ENCODE data around the gene DUOX2.
"Not testable (repeated sequence)": the region's sequence is repeated elsewhere in the genome, so short reads cannot be mapped to it uniquely, and the experiment has no call there.

Gene DUOX2

GRCh38 chr15:45097466-45097865 is 16.5 kb downstream of the DUOX2 start:
- no peak for DNase-seq

DNA sequence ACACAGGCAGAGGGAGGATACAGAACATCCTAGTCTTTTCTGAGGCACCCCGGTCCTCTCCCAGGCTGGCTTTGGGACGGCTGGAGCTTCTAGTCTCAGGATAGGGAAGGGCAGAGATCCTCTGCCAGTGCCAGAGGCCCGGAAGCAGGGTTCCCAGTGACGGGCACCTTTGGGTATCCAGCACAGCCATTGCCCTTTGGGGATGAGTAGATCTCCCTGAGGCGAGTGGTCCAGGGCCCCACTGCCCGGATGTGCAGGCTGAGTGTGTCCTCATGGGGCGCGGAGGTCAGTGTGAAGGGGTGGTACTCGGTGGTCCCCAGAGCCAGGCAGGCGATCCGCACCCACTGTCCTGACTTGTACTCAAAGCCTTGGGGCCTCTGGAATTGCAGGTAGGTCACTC is 18.3 kb downstream of the DUOX2 start:
- no peak for DNase-seq

DNA sequence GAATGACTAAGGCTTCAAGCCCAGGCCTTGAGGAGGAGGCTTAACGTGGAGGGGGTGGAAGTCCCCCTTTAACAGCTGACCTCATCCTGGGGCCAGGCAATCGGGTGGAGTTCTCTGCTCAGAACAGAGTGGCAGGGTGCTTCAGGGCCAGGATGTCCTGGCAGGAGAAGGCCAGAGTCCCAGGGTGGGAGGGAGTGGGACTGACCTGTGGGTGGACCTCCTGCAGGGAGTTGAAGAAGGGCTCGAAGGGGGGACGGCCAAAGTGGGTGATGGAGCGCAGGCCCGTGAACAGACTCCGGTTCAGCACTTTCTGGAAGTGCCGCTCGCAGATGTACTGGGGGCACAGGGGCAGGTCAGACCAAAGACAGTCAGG is 19.6 kb downstream of the DUOX2 start:
- DNase-seq, result no peak

- no peak for DNase-seq
These were observed 20.2 kb downstream of the DUOX2 start for GRCh38 chr15:45093622-45094357.

- no peak for DNase-seq
These were observed 21.0 kb downstream of the DUOX2 start for GRCh38 chr15:45093013-45093412.

DNA sequence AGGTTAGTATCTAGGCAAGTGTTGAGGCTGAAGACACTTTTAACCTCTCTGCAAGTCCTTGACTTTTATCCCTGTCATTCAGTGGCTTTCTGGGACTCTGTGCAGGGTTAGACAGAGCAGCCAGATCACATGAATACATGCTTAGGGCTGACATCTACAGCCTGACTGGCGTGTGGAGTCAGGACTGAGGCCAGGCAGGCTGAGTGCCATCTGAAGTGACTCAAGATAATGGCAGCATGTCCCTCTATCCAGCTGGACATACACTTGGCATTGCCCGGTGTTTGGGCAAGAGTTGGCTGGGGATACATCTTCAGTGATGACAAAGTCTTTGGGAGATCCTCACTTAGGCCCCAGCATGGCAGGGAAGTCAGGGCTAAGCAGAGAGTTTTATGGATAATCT is 22.4 kb downstream of the DUOX2 start:
- no peak for DNase-seq

DNA sequence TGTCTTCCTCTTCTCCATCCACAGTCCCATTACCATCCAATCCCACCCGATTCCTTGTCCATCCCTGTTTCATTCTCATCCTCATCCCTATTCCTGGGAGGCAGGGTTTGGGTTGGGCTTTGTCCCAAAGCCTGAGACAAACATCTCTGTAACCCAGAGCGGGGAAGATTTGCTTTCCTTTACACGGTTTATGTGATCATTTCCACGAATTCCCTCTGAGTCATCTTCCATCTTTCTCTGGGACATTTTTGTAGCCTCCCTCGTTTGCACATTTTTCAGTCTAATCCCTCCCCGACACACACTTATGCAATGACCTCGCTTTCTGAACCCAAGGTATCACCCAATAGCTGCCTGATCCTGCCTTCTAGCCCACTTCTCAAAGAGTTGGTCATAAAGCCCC is 22.8 kb downstream of the DUOX2 start:
- no peak for DNase-seq

- no peak for DNase-seq
These were observed 24.1 kb downstream of the DUOX2 start for GRCh38 chr15:45089712-45090373.

DNA sequence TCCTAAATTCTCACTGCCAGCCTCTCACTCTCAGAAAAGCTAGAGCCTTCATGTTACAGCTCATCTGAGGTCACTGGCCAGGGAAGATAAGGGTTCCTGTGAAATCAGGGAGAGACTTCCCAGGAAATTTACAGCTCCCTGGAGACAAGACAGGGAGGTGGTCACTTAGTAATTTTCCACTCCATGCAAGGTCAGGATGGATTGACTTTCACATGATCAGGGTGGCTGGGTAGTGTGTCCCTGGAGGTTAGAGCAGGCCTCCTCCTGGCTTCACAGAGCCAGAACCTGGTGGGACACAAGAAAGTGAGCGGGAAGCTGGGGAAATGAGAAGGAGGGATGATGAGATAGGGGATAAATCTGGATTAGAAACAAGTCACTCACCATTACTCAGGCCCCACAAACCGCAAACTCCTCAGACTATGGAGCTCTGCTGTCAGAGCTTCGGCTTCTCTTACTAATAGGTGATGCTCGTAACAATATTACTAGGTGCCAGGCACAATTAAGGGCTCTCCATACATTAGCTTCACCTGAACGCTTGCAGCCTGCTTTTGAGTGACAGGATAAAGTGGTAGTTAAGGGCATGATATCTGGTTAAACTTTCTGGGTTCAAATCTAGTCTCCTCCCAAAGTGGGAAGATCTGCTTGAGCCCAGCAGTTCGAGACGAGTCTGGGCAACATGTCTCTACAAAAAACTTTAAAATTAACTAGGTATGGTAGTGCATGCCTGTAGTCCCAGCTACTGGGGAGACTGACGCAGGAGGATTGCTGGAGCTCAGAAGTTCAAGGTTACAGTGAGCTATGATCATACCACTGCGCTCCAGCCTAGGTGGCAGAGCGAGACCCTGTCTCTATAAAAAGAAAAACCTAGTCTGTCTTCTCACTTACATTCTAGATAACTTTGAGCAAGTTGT is 24.9 kb downstream of the DUOX2 start:
- no peak for DNase-seq

GRCh38 chr15:45087513-45087912 is 26.5 kb downstream of the DUOX2 start:
- no peak for DNase-seq

GRCh38 chr15:45084163-45084562 is 29.8 kb downstream of the DUOX2 start:
- no peak for DNase-seq

DNA sequence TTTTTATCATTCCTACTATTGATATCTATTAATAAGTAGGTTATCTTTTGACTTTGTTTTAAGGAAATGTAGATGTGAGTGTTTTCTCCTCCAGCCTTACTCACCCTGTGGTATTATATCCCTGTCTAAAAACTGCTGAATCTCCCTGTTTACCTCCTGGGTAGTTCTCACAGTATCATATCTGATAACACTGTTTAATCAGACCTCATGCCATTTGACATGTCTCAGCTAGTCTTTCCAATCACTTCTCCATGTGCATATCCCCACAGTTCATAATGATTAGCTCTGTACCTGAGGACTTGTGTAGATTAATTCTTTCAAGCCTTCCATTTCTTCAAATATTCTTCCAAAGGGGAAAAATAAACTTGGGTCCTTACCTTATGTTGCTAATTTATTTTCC is 30.7 kb downstream of the DUOX2 start:
- DNase-seq, result no peak

DNA sequence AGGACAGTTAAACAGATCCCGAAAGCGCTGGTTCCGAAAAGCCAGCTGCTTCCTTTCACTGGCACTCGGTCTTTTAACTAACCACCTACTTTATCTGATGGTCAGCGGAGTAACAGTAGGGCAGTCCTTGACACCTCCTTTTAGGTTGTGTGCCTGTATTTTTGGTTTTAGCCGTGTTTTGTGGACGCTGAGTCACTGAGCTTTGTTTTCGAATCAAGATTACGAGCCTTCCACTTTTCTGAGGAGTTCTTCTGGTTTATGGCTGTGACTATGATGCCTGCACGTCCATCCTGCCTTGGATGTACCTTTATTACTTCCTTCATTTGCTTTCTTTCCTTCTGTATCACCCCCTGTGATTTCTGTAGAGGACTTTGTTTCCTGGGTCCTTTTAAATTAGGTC is 31.6 kb downstream of the DUOX2 start:
- not testable (repeated sequence) for DNase-seq

GRCh38 chr15:45080593-45080992 is 33.4 kb downstream of the DUOX2 start:
- DNase-seq, result not testable (repeated sequence)

GRCh38 chr15:45079628-45080246 is 34.2 kb downstream of the DUOX2 start:
- not testable (repeated sequence) for DNase-seq

GRCh38 chr15:45079201-45079600 is 34.8 kb downstream of the DUOX2 start:
- not testable (repeated sequence) for DNase-seq

DNA sequence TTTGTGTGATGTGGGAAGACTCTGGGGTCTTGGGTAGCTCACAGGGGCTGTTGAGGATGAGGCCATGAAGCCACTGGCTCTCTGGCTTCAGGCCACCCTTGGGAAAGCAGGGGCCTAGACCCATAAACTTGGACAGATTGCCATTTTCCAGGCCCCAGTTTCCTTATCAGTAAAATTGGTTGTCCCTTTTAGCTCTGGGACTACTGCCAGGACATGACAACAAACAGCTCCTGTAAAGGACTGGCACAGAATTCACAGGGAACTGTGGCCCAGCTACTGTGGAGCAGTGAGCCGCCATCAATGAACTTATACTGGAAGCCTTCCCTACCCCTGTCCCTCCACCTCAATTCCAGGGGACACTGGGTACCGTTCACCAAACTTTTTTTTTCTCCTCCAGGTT is 36.6 kb downstream of the DUOX2 start:
- not testable (repeated sequence) for DNase-seq

GRCh38 chr15:45075440-45076320 is 38.3 kb downstream of the DUOX2 start:
- not testable (repeated sequence) for DNase-seq

GRCh38 chr15:45073602-45074001 is 40.4 kb downstream of the DUOX2 start:
- DNase-seq, result not testable (repeated sequence)

DNA sequence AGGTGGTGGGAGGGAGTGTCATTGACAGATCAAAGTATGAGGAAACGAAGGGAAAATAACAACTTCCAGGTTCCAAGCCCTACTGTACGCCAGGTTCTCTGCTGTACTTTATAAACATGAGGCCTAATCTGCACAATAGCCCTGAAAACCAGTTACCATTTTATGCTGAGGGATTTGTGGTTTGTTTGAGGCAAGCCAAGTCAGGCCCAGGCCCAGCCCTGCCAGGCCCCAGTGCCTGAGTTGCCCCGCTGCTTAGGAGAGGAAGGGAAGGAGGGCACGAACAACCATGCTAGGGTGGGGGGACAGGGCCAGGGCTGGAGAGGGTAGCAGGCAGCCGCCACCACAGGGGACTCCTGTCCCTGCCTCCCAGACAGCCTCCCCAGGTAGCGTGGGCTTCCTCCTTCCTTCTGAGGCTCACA is 44.0 kb downstream of the DUOX2 start:
- DNase-seq, result not testable (repeated sequence)

DNA sequence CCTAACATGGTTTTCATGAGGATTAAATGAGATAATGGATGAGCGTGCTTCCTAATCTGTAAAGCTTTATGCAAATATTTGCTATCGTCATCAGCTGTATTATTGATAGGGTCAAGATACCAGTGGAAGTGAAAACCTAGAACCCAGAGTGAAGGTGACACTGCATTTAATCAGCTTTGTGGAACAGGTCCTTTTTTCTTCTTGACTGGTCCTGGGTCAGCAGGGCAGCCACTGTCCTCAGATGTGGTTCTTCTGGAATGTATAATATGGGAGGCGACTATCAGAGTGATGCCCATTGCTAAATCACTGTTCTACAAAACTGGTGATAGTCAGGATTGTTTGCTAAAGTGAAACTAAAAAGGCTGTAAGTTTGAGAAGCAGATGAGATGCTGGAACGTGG is 49.6 kb downstream of the DUOX2 start:
- DNase-seq, result no peak

- not testable (repeated sequence) for DNase-seq
These were observed 51.7 kb downstream of the DUOX2 start for GRCh38 chr15:45062301-45062700.

Data from femur (tissue), 1 donor.